Activated CD8-positive, alpha-beta T cell treated with anti-CD3 and anti-CD28 coated beads for 36 hours (primary cell): ENCODE measurements around the gene RUNX1. TPM values are rescaled to one million over a fixed set of nuclear protein-coding genes. Genes with fewer than 3 reads are reported as not detected.

Experiments
- ATAC-seq: fragments of 200-7000 bp; cut with Tn5 transposase; one replicate; pipeline ENCODE4 v1.10.0; 2021; ENCODE audit warnings: mild to moderate bottlenecking, moderate library complexity
- CTCF ChIA-PET: fragments of 350-600 bp; sonication (Branson Sonifier 250); formaldehyde crosslinking; loops from one replicate; lab custom pipeline; 2021; ENCODE audit warnings: antibody characterized with exemption; lab: Charles Lee
- POLR2A ChIA-PET: fragments of 350-600 bp; sonication (Branson Sonifier 250); formaldehyde crosslinking; loops from one replicate; lab custom pipeline; 2021; ENCODE audit warnings: antibody characterized with exemption; lab: Charles Lee
- DNase-seq: peaks from one replicate; pipeline ENCODE4 v3.0.0-alpha.2; 2020
- H3K27ac Mint-ChIP-seq: one replicate; pipeline ENCODE4 v1.8.0; 2021; ENCODE audit warnings: mild to moderate bottlenecking, mixed read lengths
- H3K27me3 Mint-ChIP-seq: one replicate; pipeline ENCODE4 v1.8.0; 2021; ENCODE audit warnings: mixed read lengths
- H3K36me3 Mint-ChIP-seq: one replicate; pipeline ENCODE4 v1.8.0; 2021; ENCODE audit warnings: low read depth, mixed read lengths
- H3K4me1 Mint-ChIP-seq: one replicate; pipeline ENCODE4 v1.8.0; 2021; ENCODE audit warnings: low read depth, mixed read lengths
- H3K4me3 Mint-ChIP-seq: one replicate; pipeline ENCODE4 v1.8.0; 2021; ENCODE audit warnings: mild to moderate bottlenecking, moderate library complexity, mixed read lengths
- H3K9me3 Mint-ChIP-seq: one replicate; pipeline ENCODE4 v1.8.0; 2021; ENCODE audit warnings: mixed read lengths
- CTCF ChIP-seq: fragments of 200-600 bp; IDR thresholded peaks from one replicate; pipeline ENCODE4 v1.8.0; 2022; ENCODE audit warnings: antibody characterized with exemption, mild to moderate bottlenecking
- intact Hi-C: fragments of 100-400 bp; cut with micrococcal nuclease; formaldehyde crosslinking; loops from one replicate; pipeline ENCODE4 v1.10.0; 2022
- total RNA-seq, 2 experiments: library from RNA; stranded (reverse); gene quantifications; one replicate each; pipeline ENCODE4 v1.2.3, GENCODE V29; 2021

RUNX1 gene
- total RNA-seq, 2 experiments from 2014 or later: 18.7 to 19.0 TPM

GRCh38 chr21:34930971-34931370, 118.1 kb downstream of the RUNX1 start:
- Mint-ChIP-seq H3K4me3 (no peak overlapping the region), H3K27me3 (no peaks in the 10 kb centered on the region), H3K9me3 (no peaks in the 10 kb centered on the region), H3K27ac (peak overlapping the region; percentile 22), H3K4me1 (peaks cover 81% of the 10 kb centered on the region), H3K36me3 (peaks cover 7% of the 10 kb centered on the region)
- no peak for TF ChIP-seq CTCF
- intact Hi-C loops: no loop called here
- ChIA-PET CTCF (interaction anchor here (1.5 to 2.0 kb wide), 2 partner anchors 11 to 41 kb away, joined by 5 read pairs; no protein-coding TSS in a partner anchor), POLR2A (interaction anchor here (6.6 kb wide), 1 partner anchor 43 kb away, joined by 53 read pairs; no protein-coding TSS in a partner anchor)
- ATAC-seq (no peak), DNase-seq (no peak)

GRCh38 chr21:34928637-34929036, 120.5 kb downstream of the RUNX1 start:
- H3K27me3 Mint-ChIP-seq: no peaks in the 10 kb centered on the region
- no peak for ATAC-seq
- no peak for DNase-seq
- peaks cover 22% of the 10 kb centered on the region for H3K36me3 Mint-ChIP-seq
- H3K9me3 Mint-ChIP-seq: no peaks in the 10 kb centered on the region
- CTCF ChIA-PET: interaction anchor here (1.0 to 2.3 kb wide), 3 partner anchors 19 to 183 kb away, joined by 3 to 6 read pairs (median 4); no protein-coding TSS in a partner anchor
- peaks cover 80% of the 10 kb centered on the region for H3K4me1 Mint-ChIP-seq
- intact Hi-C loops: no loop called here
- no peak overlapping the region for H3K4me3 Mint-ChIP-seq
- POLR2A ChIA-PET: interaction anchor here (0.9 kb wide), 1 partner anchor 39 kb away, joined by 3 read pairs; no protein-coding TSS in a partner anchor
- H3K27ac Mint-ChIP-seq: no peak overlapping the region
- no peak for TF ChIP-seq CTCF

DNA sequence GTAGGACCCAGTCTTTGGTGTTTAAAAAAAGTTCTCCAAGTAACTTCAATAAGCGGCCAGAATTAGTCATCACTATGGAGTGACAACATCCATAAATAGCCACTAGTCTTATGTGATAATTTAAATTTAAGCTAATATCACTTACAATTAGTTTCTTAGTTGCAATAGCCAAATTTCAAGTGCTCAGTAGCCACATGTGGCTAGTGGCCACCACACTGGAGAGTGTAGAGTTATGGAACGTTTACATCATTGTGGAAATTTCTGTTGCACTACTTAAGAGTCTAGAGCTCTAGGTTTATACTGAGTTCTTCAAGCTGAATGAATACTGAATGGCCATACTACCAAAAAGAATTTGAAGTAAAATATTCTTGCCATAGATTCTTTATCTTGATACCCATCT, 121.1 kb downstream of the RUNX1 start:
- DNase-seq: no peak
- ChIA-PET CTCF (interaction anchor here (1.0 to 2.3 kb wide), 6 partner anchors 8 to 182 kb away, joined by 3 to 6 read pairs (median 4); no protein-coding TSS in a partner anchor), POLR2A (interaction anchor here (0.9 to 1.8 kb wide), 2 partner anchors 7 to 38 kb away, joined by 3 to 7 read pairs; no protein-coding TSS in a partner anchor)
- Mint-ChIP-seq H3K36me3 (peaks cover 22% of the 10 kb centered on the region), H3K27me3 (no peaks in the 10 kb centered on the region), H3K4me1 (peaks cover 80% of the 10 kb centered on the region), H3K9me3 (no peaks in the 10 kb centered on the region), H3K4me3 (no peak overlapping the region), H3K27ac (no peak overlapping the region)
- no peak for ATAC-seq
- no peak for TF ChIP-seq CTCF
- intact Hi-C loops: no loop called here

- no peak for ATAC-seq
- Mint-ChIP-seq H3K9me3 (no peaks in the 10 kb centered on the region), H3K4me1 (peaks cover 80% of the 10 kb centered on the region), H3K27me3 (no peaks in the 10 kb centered on the region), H3K36me3 (peaks cover 22% of the 10 kb centered on the region), H3K4me3 (no peak overlapping the region), H3K27ac (peak overlapping the region; percentile 12)
- CTCF ChIA-PET: interaction anchor here (1.0 to 1.5 kb wide), 4 partner anchors 9 to 124 kb away, joined by 3 to 4 read pairs (median 4); no protein-coding TSS in a partner anchor
- no peak for DNase-seq
- POLR2A ChIA-PET: interaction anchor here (1.3 to 1.8 kb wide), 3 partner anchors 8 to 63 kb away, joined by 3 to 7 read pairs (median 4); no protein-coding TSS in a partner anchor
- no peak for TF ChIP-seq CTCF
- intact Hi-C loops: no loop called here
Observed at GRCh38 chr21:34926803-34927467, 122.2 kb downstream of the RUNX1 start.

DNA sequence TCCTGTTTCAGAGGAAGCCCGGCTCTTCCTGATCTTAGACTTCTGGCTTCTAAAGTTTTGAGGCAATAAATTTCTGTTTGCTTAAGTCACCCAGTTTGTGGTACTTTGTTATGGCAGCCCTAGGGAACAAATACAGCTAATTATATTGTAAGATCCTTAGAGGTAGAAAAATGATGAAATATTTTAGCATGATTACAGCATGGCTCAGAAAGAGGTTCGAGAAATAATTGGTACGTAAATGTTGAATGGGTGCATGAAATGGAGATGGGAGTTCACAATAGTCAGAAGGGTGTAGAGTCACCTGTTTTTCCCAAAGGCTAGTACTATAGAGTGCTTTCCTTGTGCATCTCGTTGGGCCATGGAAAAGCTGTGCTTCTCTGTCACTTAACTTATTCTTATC, 123.5 kb downstream of the RUNX1 start:
- H3K4me1 Mint-ChIP-seq: peaks cover 77% of the 10 kb centered on the region
- H3K4me3 Mint-ChIP-seq: no peak overlapping the region
- H3K27ac Mint-ChIP-seq: peak overlapping the region; percentile 34
- no peaks in the 10 kb centered on the region for H3K9me3 Mint-ChIP-seq
- ATAC-seq: no peak
- POLR2A ChIA-PET: interaction anchor here (1.5 to 1.8 kb wide), 2 partner anchors 17 to 38 kb away, joined by 3 to 4 read pairs; no protein-coding TSS in a partner anchor
- TF ChIP-seq CTCF: no peak
- CTCF ChIA-PET: interaction anchor here (1.2 kb wide), 1 partner anchor 36 kb away, joined by 3 read pairs; no protein-coding TSS in a partner anchor
- H3K36me3 Mint-ChIP-seq: peaks cover 22% of the 10 kb centered on the region
- DNase-seq: no peak
- intact Hi-C loops: no loop called here
- no peaks in the 10 kb centered on the region for H3K27me3 Mint-ChIP-seq
